Stimulated activated naive CD8-positive, alpha-beta T cell treated with anti-CD3 and anti-CD28 coated beads, Interleukin-15, Interleukin-2, amounts not matched to agents 100 U/mL and 50 U/mL, for 24 hours (primary cell): ENCODE measurements around the gene NR3C2.

ENCODE experiments used
- ATAC-seq: fragments of 150-1000 bp; cut with Tn5 transposase; one replicate; pipeline ENCODE4 v1.10.0; 2021
- DNase-seq: peaks from one replicate; pipeline ENCODE4 v3.0.0; 2021

NR3C2 gene

GRCh38 chr4:148055844-148056243, 386.4 kb downstream of the NR3C2 start:
- ATAC-seq (no peak), DNase-seq (no peak)

DNA sequence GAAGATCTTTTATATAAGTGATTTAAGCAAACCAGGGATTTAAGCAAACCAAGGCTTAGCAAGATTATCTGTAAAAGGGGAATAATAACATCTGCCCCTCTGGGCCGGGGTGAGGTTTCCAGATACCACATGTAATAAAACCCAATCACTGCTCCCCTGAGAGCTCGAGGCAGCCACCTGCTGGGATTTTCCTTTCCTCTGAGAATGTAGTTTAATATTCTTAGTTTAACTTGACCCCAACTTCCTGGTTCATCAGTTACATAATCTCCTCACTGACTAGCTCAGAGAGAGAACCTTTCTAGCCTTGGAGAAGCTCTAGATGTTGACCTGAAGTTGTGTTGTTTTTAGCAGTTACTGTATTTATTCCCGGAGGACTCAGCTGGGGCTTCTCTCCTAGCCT, 387.9 kb downstream of the NR3C2 start:
- no peak for ATAC-seq
- DNase-seq: no peak

GRCh38 chr4:148053298-148054003, 388.8 kb downstream of the NR3C2 start:
- no peak for ATAC-seq
- DNase-seq: no peak

DNA sequence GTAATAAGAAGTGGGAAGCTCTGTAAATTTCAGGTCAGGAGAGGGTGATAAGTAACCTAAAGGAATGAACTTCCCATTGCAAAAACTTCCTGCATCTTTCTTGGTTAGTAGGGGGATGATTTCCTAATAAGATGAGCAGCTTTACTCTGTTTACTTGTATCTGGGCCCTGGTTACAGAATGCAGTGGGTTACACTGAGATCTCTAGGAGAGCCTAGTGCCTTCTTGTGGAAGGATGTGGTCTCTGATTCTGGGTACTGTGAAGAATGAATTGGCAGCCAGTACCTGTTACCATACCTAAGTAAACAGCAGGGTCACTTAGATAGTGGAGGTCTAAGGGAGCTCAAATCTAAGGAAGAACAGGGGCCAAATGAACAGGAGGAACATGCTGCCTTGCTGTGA, 389.8 kb downstream of the NR3C2 start:
- ATAC-seq (peak; percentile 35), DNase-seq (no peak)

DNA sequence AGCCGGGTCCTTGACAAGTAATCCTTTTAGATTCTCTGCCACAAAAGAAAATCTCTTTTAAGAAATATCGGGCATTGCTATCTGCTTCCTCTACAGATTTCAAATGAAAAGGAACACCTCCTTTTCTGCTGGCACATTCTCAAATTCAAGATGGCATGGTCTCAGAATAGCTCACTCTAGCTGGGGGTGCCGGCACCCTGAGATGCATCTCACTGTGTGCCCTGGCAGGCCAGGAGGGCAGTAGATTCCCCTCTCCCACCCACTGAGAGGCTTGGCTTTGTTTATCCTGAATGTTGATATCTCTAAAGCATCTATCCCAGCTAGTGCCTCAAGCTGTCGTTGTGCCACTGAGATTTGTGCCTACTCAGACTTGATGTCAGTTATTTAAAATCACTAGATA, 390.8 kb downstream of the NR3C2 start:
- DNase-seq: no peak
- no peak for ATAC-seq

DNA sequence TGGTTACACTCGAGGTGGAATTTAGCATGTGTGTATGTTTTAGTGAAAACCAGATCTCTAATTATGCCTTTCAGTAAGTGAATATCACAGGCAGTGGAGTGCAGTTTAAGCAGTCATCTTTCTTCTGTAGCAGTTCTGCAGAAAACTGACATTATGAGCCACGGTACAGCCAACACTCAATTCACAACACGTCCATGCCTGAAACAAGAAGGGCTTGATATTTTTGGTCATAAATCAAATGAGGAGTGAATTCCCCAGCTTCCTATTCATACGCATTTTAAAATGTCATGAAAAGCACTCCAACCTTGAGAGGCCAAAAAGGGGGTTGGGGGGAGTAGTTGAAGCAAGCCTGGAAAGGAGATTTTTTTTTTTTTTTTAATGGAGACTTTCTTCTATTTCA, 393.6 kb downstream of the NR3C2 start:
- no peak for ATAC-seq
- no peak for DNase-seq

GRCh38 chr4:148044912-148045352, 397.3 kb downstream of the NR3C2 start:
- no peak for DNase-seq
- peak; percentile 65 for ATAC-seq

DNA sequence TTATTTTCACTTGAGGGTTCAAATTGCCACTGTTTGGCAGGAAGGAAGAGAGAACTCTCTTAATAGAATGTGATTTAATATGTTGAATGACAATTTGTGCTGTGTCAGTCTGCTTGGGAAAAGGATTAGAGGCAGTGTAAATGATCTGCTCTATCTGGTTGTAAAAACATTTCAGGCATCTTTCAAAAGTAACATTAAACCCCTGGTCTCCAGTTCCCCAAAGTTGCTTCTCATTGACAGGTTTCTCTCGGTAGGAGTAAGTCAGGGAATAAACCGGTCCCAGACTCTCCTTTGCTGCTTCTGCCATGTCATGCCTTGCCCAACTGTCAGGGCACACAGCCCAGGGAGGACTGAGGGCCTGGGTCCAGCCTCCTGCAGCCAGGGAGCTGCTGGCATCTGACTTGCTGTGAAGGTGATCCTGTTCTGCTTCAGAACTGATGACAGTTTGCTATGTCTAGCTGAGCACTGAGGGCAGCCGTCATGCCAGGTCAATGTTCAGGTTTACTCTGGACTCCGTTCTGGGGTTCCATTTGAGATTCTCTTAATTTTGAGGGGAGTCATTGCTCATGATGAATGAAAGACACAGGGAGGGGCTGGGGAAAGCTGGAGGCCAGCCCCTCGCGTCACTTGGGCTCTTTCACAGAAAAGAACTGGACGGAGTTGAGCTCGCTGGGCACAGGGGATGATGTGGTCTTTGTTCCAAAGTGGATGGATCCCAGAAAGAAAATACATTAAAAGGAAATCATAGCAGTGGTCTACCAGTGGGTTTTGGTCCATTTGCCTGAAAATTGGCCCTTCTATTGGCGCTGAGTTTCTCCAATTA, 397.9 kb downstream of the NR3C2 start:
- DNase-seq: no peak
- ATAC-seq: no peak

DNA sequence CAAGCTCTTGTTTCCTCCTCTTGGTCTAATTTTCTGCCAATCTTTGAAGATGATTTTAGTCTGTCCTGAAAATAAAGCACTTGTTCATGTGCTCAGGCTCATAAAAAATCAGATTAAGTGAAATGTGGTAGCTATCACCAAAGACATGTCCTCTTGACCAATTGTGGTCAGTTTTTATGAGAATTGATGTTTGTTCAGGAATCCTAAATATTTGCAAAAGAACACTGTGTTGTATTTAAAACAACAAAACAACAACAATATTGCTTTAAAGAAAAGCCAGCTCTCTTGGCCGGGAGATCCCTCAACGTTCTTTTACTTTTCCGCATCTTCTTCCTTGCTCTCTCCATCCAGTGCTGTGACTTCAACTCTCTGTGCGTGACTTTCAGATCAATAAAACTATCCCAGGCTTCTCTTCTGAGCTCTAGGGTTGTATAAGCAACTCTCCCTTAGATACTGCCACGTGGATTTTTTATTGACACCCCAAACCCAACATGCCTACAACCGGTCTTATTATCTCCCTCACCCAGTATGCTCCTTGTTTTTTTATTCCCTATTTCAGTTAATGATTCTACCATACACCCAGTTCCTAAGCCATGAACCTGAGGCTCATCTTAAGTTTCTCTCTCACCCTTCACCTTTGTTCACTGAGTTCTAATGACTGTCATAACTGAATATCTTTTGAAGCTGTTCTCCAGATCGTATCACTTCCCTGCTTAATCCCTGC, 400.4 kb downstream of the NR3C2 start:
- ATAC-seq (no peak), DNase-seq (no peak)

GRCh38 chr4:148034813-148035212, 407.4 kb downstream of the NR3C2 start:
- ATAC-seq (no peak), DNase-seq (no peak)

DNA sequence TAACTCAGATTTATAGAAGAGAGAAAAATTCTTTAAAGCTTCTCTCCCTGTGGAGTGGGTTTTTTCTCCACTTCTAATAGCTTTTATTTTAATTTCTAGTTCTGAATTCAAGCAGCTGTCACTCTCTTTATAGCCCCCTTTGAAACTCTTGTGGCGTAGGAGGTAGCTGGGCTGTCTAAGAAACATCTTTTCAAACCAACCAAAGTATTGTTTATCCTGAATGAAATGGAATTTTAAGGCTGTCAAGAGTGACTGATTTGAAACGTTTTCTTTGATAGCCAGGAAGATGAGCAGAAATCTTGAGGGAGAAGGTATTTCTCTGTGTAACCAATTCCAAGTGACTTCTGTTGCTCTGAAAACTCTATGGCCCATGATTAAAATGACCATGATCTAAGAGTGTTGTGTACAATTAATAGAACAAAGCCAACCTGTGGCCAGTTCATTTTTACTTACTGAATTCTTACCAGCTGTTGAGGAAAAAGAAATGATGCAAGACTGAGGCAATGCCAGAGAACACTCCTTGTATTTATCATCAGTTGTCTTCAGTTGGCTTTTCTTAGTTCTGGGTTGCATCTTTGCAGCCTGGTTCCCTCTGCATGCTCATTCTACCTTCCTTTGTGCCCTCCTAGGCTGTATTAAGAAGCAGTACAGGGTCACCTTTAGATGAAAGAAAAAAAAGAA, 411.9 kb downstream of the NR3C2 start:
- DNase-seq (no peak), ATAC-seq (no peak)

DNA sequence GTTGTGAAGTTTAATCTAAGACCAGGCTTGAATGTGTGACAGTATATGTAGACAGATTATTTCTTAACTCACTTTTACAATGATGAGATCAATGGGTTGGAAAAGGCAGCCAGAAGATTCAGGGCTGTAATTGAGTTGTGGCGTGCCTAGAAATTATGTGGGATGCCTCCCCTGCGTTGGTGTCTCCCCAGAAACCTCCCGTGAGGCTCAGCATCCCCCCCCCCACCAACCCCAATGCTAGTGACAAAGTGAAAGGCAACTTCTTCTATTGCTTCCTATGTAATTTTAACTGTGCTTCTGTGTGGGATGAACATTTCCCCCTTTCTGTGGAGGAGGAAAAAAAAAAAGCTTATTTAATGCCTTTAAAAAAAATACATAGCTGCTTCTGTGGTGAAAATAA, 412.4 kb downstream of the NR3C2 start:
- DNase-seq: no peak
- ATAC-seq: no peak
